ENCODE measurements around the gene SNUPN.

- no peak for TF ChIP-seq CTCF (conservative IDR thresholded peaks at IDR 0.05 in 1 of 2, IDR thresholded peaks at IDR 0.05 in 1 of 2; ENCODE audit: extremely low read depth in 1 of 2, insufficient read depth in 1 of 2, low read depth in 1 of 2, low read length in 2 of 2)
- TF ChIP-seq EZH2 (IDR thresholded peaks at IDR 0.05; ENCODE audit: borderline replicate concordance, low read length), result no peak
These were observed 35.3 kb downstream of the SNUPN start for GRCh38 chr15:75590239-75590638.
